ENCODE results near the gene PAX8. TPM values are rescaled to one million over a fixed set of nuclear protein-coding genes. Genes with fewer than 3 reads are reported as not detected.

The PAX8 gene
- total RNA-seq, 1 donor from 2014 or later: 0.71 TPM

- Mint-ChIP-seq H3K4me3 (no peak overlapping the region), H3K36me3 (ENCODE audit: low read depth) (no peaks in the 10 kb centered on the region), H3K27me3 (peaks cover 36% of the 10 kb centered on the region), H3K9me3 (no peaks in the 10 kb centered on the region), H3K4me1 (peaks cover 14% of the 10 kb centered on the region), H3K27ac (no peak overlapping the region)
- CTCF ChIA-PET: interaction anchor here (0.8 kb wide), 1 partner anchor 138 kb away, joined by 3 read pairs; no protein-coding TSS in a partner anchor
- DNase-seq (no peak), ATAC-seq (ENCODE audit: low read depth) (no peak)
- POLR2A ChIA-PET: no interaction called here
- intact Hi-C loops (cut with micrococcal nuclease): no loop called here
- TF ChIP-seq CTCF (IDR thresholded peaks at IDR 0.05): no peak
Observed at GRCh38 chr2:113273981-113274380, 4.7 kb downstream of the PAX8 start.

GRCh38 chr2:113273027-113273551, 5.6 kb downstream of the PAX8 start:
- ATAC-seq (ENCODE audit: low read depth) (peak; percentile 81), DNase-seq (no peak)
- peak overlapping the region; percentile 57 for H3K4me3 Mint-ChIP-seq
- no peak for TF ChIP-seq CTCF (IDR thresholded peaks at IDR 0.05)
- H3K27me3 Mint-ChIP-seq: peaks cover 36% of the 10 kb centered on the region
- POLR2A ChIA-PET: interaction anchor here (1.3 kb wide), 1 partner anchor 93 kb away, joined by 3 read pairs; no protein-coding TSS in a partner anchor
- intact Hi-C loops (cut with micrococcal nuclease): no loop called here
- H3K9me3 Mint-ChIP-seq: no peaks in the 10 kb centered on the region
- H3K27ac Mint-ChIP-seq: no peak overlapping the region
- H3K4me1 Mint-ChIP-seq: peaks cover 14% of the 10 kb centered on the region
- CTCF ChIA-PET: interaction anchor here (0.8 to 1.4 kb wide), 3 partner anchors 9 to 137 kb away, joined by 3 read pairs; no protein-coding TSS in a partner anchor
- H3K36me3 Mint-ChIP-seq (ENCODE audit: low read depth): no peaks in the 10 kb centered on the region

GRCh38 chr2:113272477-113272876, 6.2 kb downstream of the PAX8 start:
- intact Hi-C loops (cut with micrococcal nuclease): no loop called here
- ATAC-seq (ENCODE audit: low read depth): no peak
- H3K36me3 Mint-ChIP-seq (ENCODE audit: low read depth): no peaks in the 10 kb centered on the region
- H3K9me3 Mint-ChIP-seq: no peaks in the 10 kb centered on the region
- H3K27me3 Mint-ChIP-seq: peaks cover 36% of the 10 kb centered on the region
- no peak for DNase-seq
- H3K4me3 Mint-ChIP-seq: no peak overlapping the region
- POLR2A ChIA-PET: interaction anchor here (1.3 kb wide), 1 partner anchor 92 kb away, joined by 3 read pairs; no protein-coding TSS in a partner anchor
- peaks cover 14% of the 10 kb centered on the region for H3K4me1 Mint-ChIP-seq
- CTCF ChIA-PET: interaction anchor here (1.1 to 1.4 kb wide), 2 partner anchors 10 to 98 kb away, joined by 3 read pairs; no protein-coding TSS in a partner anchor
- H3K27ac Mint-ChIP-seq: no peak overlapping the region
- TF ChIP-seq CTCF (IDR thresholded peaks at IDR 0.05): no peak

- no peak for ATAC-seq (ENCODE audit: low read depth)
- CTCF ChIA-PET: no interaction called here
- no peak overlapping the region for H3K4me3 Mint-ChIP-seq
- H3K36me3 Mint-ChIP-seq (ENCODE audit: low read depth): no peaks in the 10 kb centered on the region
- TF ChIP-seq CTCF (IDR thresholded peaks at IDR 0.05): no peak
- DNase-seq: no peak
- peaks cover 10% of the 10 kb centered on the region for H3K4me1 Mint-ChIP-seq
- intact Hi-C loops (cut with micrococcal nuclease): no loop called here
- H3K9me3 Mint-ChIP-seq: no peaks in the 10 kb centered on the region
- H3K27me3 Mint-ChIP-seq: peaks cover 16% of the 10 kb centered on the region
- no peak overlapping the region for H3K27ac Mint-ChIP-seq
- POLR2A ChIA-PET: no interaction called here
Observed at GRCh38 chr2:113268621-113269360, 9.9 kb downstream of the PAX8 start.

- intact Hi-C loops (cut with micrococcal nuclease): no loop called here
- TF ChIP-seq CTCF (IDR thresholded peaks at IDR 0.05): no peak
- peaks cover 11% of the 10 kb centered on the region for H3K27me3 Mint-ChIP-seq
Observed at GRCh38 chr2:113266431-113266830, 12.3 kb downstream of the PAX8 start.

More at GRCh38 chr2:113266431-113266830, 12.3 kb downstream of the PAX8 start:
- CTCF ChIA-PET: no interaction called here
- Mint-ChIP-seq H3K36me3 (ENCODE audit: low read depth) (no peaks in the 10 kb centered on the region), H3K4me3 (no peak overlapping the region), H3K27ac (no peak overlapping the region), H3K4me1 (no peaks in the 10 kb centered on the region), H3K9me3 (no peaks in the 10 kb centered on the region)
- POLR2A ChIA-PET: no interaction called here
- ATAC-seq (ENCODE audit: low read depth): no peak
- no peak for DNase-seq

All from activated B cell treated with CpG ODN at 0.5 μM for 24 hours (primary cell).